NCI-H526 (cell line): Measurements from ENCODE around the gene SFRP5.

Experiments used
- DNase-seq, 2 experiments: peaks; one replicate each; lab custom pipeline; 2025; lab: John Stamatoyannopoulos, UW

Gene SFRP5

DNA sequence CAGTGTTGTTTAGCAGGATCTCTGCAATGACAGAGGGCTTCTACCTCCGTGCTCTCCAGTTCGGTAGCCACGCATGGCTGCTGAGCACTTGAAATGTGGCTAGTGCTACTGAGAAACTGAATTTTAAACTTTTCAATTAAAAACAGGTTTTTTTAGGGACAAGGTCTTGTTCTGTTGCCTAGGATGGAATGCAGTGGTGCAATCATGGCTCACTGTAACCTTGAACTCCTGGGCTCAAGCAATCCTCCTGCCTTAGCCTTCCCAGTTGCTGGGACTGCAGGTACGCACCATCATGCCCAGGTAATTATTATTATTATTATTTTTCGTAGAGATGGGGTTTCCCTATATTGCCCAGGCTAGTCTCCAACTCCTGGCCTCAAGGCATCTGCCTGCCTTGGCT, 13.4 kb upstream of the SFRP5 start:
- DNase-seq, result no peak

DNA sequence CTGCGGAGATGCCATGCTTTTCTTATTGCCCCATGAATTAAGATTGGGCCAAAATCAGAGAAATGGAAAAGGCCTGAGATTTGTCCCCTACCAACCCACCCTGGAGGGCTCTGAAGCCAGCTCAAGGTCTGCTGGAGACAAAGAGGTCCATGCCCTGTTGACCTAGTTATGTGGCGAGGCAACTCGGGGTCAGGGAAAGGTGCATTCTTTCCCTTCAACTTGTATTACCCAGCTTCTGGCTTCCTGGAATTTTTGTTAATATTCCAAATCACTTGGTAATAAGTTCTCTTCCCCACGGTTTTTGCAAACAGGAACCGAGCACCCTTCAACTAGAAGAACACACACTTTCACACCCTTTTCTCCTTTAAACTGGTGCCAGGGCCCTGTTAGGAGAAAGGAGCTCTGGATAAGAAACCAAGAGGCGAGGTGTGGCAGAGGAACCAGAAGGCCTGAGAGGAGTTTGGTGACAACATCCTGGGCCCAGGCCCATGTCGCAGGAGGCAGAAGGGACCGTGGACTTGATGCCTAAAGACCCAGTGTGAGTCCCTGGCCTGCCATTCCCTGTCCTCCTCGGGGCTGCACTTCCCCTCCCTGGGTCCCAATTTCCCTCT, 12.5 kb upstream of the SFRP5 start:
- no peak for DNase-seq

DNA sequence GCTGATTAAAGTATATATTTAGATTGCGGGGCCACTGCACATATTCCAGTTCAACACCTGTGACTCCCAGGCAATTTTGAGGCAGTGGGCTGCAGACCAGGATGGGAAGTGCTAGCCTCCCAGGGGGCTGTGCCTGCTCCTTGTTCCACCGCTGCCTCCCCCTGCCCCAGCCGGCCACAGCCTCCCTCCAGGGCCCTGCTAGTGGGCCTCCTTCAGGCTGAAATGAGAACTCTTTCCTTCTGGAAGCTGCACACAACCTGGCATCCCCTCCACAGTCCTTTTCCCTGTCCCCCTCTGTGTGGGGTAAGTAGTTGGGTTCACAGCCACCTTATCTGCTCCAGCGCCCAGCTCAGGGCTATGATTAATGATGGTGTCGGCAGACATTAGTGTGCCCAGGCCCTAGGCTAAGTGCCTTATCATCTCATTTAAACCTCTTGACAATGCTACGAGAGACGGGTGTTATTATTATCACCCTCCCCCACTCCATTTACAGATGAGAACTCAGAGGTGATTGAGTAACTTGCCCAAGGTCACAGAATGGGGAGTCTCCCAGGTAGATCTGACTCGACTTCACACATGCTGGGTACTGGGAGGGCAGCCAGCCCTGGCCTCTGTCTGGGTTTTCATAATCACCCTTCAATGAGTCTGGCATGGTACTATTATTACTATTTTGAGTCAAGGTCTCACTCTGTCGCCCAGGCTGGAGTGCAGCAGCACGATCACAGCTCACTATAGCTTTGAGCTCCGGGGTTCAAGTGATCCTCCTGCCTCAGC, 10.8 kb upstream of the SFRP5 start:
- no peak for DNase-seq

DNA sequence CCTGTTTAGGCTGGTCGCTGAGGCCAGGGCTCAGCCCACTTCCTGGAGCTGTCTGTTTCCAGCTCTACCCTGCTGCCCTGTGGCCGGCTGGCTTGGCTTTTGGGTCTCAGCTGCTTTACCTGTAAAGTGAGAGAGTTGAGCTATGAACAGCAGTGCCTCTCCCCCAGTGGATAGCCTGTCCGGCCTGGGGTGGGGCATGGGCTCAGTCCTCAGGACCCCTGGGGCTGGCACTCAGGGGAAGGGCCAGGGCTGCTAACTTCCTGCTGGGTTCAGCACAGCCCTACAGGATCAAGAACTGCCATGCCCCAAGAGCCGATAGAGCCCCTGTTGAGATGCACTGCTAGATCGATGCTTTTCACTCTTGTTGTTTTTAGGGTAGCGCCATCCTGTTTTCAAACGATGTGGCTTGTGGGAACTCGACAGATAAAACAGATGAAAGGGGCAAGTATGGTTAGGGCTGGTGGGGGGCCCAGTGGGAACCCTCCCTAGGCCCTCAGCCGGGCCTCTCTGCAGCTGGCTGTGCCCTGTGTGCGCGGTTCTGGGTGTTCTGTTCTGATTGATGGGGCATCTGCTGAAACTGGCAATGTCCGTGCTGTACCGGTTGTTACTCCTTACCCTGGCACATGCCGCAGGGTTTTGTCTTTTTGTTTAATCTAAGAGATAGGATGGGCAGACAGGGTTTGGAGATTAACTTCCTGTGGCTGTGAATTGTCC, 10.0 kb upstream of the SFRP5 start:
- no peak for DNase-seq

DNA sequence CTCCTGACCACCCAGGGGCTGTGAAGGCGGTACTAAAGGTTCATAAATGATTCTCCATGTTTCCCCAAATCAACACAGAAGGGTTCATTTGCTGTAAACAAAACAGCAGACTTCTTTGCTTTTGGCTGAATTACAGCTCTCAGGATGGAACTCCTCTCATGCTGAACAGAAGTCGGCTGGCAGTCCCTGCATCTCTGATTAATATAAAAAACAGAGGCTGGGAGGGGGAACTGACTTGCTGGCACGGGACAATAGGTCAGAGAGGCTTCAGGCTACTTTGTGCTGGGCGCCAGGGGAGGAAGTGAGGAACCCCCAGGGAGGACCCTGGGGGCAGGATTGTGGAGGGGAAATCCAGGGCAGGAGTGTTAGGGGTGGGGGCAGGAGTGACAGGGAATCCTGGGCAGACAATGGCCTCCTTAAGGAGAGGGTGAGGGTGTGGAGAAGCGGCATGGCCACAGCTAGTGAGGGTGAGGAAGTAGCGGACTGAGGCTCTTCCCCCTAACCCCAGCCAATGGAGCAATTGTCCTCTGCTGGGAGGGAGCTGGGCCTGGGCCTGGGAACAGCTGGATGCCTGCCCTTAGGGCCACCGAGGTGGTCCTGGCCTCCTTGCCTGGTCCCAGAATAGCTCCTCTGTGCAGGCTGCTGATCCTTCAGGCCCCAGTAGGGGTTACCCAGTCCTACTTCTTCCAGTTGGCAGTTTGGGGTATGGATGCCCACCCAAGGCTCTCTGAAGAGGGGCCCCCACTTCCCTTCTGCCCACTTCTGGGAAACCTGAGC, 9.2 kb upstream of the SFRP5 start:
- no peak for DNase-seq

DNA sequence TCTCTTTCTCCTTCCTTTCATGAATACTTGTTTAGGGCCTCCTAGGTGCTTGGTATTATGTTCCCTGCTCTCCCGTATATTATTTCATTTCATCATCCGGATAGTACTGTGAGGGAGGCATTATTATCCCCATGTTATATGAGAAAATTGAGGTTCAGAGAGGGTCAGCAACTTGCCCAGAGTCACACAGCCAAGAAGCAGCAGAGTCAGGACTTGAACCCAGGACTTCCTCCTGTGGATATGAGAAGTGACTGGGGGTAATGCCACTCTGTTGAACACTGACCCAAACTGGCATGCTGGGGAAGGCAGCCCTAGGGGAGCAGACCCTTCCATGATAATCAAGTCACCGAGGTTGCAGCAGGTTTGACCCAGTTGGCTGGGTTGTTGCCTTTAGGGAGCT, 8.2 kb upstream of the SFRP5 start:
- no peak for DNase-seq

DNA sequence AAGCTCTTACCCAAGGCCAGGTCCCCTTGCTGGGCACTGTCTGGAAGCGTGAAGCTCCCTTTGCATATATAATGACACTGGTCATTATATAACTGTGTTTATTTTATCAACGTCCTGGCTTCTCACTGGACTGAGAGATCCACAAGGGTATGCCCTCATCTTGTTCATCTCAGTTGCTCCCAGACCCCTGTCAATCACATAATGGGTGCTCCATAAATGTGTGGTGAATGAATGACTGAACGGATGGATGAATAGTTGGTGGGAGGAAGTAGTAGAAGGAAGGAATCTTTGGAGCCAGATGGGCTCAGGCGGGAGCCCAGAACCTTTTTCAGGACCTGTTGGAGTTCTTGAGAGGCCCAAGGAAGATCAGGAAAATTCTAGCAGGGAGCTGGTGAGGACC, 7.7 kb upstream of the SFRP5 start:
- DNase-seq, result no peak

DNA sequence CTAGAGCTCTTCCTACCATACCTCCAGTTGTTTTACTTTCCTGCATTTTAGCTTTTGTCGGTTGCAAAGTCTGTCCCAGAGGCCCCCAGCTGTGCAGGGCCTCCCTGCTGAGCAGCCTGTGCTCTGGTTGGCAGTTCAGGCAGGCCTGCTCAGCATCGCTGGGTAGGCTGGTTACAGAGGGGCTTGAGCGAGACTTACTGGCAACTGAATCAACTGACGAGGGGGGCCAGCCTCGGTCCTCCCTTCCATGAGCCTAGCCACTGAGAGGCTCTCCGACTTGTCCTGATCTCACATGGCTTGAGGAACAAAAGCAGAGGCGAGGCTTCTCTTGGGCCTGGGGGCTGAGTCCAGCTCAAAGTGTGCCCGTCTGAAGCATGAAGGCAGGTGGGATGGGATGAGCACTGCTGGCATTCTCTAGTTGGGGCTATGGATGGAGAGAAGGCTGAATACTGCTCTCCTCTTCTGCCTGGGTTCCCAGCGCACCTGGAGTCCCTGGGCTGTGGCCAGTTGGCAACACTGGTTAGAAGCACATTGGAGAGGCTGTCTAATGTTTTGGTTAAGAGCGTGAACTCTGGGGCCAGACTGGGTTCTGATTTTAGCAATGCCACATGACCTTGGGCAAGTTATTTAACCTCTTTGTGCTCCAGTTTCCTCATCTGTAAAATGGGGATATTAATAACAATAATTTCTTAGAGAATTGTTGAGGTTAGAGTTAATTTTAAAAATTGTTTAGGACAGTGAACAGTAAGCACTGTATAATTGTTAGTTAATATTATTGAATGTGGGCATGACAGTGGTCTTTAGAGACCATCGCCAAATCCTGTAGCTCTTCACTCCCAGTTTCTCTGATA, 6.9 kb upstream of the SFRP5 start:
- DNase-seq, result no peak

DNA sequence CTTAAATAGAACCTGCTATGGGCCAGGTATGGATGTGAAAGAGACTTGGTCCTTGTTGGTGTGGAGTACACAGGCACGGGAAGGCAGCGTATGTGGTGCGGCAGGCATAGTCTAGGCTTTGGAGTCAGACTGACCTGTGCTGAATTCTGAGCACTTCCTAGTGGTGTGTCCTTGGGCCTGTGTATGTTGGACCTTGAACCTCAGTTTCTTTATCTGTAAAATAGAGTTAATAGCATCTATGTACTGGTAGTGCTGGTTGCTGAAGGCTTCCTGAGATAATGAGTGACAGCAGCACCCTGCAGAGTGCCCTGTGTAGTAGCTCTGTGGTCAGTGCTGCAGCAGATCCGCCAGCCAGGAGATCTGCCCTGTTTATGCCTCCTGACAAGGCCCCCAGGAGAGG, 5.3 kb upstream of the SFRP5 start:
- no peak for DNase-seq

DNA sequence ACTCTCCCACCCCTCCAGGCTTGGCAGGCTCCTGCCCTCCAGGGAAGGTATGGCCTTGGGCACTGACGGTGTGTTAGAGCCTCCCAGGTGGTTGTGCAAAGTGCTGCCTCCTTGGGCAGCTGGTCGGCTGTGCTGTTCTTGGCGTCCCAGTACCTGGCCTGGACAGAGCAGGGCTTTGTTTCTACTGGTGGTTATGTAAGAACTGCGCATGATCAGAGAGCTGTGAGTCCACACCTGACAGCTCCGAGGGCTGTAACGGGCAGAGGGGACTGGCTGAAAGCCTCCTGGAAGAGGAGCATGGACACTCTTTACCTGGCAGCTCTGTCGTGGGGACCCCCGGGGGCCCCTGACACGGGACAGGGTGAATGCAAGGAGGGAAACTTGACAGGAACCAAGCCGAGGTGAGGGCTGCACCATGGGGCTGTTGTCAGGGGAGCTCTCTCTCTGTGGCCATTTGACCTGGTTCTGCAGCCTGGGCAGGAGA, 3.1 kb upstream of the SFRP5 start:
- DNase-seq, result peak; percentile 25 to 63

DNA sequence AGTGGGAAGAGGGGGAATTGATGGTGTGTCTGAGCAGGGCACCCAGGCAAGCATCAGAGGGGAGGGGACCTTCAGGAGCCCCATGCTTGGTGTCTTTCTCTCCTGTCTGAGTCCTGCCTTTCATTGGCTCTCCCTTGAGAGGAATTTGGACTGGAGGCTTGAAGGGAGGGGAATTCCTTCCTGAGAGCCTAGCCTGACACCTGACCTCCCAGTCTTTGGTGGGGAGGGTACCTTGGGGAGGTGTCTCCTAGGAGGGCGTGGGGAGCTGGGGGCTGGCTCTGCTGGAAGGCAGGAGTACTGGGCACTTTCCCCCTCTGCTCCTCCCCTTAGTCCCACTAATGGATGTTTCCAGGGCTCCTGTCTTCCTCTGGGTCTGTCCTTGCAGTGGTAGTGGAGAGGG, 1.3 kb upstream of the SFRP5 start:
- no peak for DNase-seq

DNA sequence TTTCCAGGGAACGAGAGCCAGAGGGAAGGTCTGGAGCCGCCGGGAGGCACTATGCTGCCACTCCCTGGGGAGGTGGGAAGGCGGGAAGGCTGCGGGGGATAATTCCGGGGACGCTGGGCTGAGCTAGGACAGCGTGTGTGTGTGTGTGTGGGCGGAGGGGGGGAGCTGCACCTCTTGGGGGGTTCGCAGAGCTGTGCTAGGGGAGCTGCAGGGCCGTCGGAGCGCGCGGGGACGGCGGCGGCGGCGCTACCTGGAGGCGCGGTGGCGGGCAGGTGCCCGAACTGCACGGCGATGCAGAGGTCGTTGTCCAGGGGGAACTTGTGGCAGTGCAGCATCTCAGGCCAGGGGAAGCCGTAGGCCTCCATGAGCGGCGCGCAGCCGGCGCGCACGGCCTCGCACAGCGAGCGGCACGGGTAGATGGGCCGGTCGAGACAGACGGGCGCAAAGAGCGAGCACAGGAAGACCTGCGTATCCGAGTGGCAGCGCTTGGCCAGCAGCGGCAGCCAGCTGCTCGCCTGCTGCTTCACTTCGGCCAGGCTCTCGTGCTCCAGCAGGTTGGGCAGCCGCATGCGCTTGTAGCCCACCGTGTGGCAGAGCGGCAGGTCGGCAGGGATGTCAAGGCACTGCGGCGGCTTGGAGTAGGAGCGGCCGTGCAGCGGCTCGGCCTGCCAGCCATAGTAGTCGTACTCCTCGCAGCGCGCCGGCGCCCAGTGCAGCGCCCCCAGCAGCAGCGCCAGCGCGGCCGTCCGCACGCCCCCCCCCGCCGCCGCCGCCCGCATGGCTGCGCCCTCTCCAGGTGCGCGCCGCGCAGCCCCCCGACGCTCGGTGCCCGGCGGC, 526 bp downstream of the SFRP5 start:
- peak in 1 of 2 experiments; percentile 57 for DNase-seq

DNA sequence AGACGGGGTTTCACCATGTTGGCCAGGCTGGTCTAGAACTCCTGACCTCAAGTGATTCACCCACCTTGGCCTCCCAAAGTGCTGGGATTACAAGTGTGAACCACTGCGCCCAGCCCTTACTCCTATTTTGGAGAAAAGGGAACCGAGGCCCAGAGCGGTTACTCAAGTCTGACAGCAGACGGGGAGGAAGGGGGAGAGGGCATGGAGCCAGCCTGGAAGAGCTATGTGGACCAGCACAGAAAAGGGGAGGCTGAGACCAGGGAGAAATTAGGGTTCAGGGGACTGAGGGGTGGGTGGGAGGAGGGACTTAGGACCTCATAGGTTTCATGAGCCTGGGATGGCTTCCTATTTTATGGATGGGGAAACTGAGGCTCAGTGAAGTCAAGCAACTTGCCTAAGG, 1.5 kb downstream of the SFRP5 start:
- DNase-seq, result no peak

DNA sequence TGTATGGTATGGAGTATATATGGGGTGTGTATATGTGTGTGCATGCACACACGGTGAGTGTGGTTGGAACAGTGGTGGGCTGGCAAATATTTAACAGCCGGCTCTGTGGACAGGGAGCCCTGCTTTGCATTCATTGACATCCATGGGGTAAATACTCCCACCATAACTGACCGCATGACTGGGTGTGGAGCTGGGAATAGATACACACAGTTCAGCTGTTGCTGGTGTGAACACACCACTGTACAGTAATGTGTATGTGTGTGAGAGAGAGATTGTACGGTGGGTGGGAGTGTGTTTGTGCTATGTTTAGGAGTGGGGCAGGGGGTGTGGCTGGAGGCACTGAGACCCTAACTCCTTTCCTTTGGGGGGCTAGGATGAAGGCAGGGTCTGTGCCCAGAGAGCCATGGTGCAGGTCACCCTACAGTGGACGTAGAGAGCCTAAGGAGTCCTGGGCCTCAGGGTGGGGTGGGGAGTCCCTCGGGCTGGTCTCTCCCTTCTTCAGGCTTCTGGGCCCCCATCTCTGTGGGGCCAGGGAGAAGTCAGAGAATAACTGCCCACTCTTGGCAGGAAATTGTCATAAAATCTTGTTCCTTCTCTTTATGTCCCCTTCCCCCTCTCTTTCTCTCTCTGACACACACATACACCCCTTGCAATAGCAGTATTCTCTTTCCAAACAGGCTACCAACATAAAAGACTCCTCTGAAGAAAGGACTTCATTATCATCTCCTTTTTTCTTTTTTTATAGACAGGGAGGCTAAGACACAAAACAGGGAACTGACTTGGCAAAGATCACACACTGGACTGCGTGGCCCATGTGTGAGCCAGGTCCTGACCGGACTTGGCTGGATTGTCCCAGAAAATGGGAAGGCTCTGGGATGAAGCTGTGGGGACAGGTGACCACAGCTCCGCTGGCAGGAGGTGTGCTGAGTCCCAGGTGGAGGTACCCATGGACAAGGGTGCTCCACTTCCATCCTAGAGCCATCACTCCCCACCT, 3.2 kb downstream of the SFRP5 start:
- DNase-seq, result peak in 1 of 2 experiments; percentile 31

DNA sequence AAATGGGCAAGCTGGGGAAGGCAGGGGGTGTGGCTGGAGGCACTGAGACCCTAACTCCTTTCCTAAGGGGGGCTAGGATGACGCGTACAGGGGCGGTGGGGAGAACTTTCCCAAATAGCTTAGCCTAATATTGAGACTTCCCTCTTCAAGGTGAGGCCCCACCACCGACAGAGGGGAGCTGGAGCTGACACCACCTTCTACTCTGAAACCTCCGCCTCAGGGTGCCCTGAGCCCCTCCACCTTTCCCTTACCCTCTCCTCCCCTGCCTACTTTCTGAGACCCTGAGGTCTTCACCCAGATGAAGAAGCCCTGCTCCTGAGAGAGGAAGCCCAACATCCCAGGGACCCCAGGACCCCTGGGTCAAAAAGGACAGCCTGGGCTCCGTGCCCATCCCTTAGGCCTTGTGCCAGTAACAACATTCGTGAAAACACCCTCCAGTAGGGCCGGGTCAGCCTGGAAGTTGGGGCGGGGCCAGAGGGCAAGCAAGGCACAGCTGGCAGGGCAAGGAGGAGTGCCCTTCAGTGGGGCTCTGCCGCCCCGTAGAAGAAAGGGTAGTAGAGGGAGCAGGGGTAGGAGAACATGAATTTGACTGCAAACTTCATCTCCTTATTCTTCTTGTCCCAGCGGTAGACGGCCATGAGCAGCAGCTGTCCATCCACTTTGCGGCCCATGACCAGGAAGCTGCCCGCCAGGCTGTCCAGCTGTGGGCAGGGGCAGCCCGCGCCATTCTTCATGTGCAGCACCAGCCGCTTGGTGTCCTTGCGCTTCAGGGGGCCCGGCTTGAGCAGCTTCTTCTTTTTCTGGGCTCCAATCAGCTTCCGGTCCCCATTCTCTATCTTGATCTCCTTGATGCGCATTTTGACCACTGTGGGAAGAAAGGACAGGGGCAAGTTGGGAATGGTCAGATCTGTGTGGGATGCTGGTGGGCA, 4.5 kb downstream of the SFRP5 start:
- no peak for DNase-seq

DNA sequence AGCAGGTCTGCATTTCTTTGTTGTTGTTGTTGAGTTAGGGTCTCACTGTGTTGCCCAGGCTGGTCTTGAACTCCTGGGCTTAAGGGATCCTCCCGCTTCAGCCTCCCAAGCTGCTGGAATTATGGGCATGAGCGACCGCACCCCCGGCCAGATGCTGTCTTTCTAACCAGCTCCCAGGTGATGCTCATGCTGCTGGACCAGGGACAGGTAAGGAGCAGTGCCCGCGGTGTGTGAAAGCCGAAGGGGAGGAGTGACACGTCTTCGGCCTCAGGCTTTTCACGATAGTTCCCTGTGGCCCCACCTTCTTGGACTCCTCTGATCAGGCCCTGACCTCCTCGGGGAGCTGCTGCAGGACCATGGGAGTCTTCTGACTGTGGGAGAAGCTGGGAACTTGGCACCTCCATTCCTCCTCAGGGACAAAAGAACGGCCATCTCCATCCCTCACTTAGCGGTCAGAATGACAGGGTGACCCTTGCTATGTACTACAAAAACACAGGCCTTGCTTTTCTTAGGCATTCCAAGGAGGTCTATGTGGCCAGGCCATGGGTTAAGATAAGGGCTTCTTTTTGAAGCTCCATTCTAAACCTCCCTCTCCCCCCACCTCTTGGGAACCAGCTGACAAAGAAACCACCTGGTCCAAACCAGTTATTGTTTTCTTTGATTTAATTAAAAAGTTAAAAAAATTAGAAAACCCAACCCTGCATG, 5.5 kb downstream of the SFRP5 start:
- DNase-seq, result no peak

DNA sequence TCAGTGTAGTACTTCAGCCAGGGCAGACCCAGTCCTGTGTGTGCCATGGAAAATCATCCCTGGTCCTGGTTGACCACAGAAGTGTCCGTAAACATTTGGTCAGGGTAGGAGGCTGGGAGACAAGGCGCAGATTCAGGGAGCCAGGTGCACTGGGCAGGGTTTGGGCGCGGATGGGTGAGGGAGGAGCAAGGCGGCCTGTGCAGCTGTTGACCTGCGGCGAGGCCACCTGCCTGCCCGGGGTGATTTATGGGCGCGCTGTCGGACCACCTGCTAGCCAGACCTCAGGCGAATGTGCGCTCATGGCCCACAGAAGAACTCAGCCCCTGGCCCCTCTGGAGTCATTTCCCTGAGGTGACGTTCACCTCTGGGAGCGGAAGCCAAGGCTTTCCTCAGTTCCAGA, 6.6 kb downstream of the SFRP5 start:
- peak in 1 of 2 experiments; percentile 20 for DNase-seq
